HG03196 (cell line): Measurements from ENCODE around the gene ITPR2.

Source experiments
- ATAC-seq: cut with Tn5 transposase; IDR thresholded peaks from one replicate; pipeline ENCODE4 v1.9.1; 2021; ENCODE audit not compliant: unreplicated experiment

ITPR2 gene

DNA sequence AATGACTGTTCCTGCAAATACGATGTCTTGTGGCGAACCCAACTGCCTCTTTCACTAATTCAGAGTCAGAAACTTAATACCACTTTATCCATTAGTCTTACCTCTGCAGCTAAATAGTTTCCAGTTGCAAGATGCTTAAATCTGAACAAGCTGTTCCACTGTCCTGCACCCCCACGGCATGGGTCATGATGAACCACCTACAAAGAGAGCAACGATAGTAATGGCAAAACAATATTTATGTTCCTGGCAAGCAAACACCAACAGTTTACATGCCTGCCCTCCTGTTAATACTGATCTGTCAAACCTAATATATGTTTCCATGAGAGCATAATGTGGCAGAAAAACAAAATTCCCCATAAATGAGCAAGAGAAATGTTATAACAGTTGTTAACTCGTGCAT lies 121.9 kb downstream of the ITPR2 start:
- no peak for ATAC-seq

DNA sequence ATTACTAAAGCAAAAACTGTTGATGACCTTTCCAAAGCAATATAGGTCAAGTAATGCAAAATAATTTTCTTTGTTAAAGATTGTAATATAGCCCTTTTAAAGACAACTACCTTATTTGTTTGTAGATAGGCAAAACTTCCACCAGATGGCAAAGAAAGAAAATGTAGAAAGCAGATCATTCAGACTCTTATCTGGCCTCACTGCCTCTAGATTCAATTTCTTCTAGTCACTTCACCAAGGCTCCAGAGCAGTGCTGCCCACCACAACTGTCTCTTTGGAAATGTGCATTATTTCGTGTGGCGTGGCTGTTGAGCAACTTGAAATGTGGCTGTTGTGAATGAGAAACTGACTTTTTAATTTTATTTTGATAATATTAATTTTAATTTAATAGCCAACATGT lies 127.1 kb downstream of the ITPR2 start:
- no peak for ATAC-seq

DNA sequence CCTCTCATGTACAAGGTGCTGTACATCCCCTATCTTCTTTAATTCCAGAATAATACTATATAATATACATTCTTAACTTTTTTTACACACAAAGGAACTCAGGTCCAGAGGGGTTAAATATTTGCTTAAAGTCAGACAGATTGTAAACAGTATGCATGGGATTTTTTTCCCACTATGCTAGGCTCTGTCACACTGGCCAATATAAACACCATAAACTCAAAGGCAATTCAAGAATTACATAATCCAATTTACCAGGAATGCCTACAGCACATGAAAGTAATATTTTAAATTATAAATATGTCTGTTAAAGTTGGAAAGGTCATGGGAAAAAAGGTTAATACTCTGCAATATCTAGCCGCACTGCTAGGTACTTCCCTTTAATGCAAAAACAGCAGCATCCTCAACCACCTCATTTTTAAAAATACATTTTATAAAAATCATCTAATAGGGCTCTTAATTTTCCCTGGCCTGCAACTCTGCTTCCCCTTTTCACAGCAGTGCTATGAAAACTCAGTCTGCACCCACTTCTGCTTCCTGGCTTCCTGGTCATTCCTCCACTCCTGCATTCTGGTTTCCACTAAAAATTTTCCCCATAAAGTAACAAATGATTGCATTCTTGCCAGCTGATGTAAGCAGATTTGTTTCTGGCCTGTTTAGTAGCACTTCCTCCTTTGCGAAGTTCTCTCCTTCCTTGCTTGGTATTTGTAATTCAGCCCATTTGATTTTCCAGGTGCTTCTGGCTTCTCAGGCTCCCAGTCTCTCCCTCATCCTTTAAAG lies 128.1 kb downstream of the ITPR2 start:
- no peak for ATAC-seq

DNA sequence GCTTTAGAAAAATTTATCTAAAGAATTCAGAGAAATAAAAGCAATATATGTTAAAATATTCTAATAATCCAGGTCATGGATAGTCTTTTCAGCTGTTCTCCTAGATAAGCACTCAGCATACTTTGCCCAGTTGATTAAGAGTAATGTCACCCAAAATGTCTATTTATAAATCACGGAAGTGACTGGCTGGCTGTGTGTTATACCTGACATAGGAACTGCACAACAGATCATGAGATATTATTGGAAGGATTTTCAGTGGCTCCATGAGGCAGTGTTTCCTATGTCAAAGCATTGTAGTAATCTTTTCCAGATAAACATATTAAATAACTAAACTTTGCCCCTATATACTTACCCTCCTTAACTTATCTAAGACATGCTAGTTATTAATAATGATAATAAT lies 128.8 kb downstream of the ITPR2 start:
- ATAC-seq: no peak

DNA sequence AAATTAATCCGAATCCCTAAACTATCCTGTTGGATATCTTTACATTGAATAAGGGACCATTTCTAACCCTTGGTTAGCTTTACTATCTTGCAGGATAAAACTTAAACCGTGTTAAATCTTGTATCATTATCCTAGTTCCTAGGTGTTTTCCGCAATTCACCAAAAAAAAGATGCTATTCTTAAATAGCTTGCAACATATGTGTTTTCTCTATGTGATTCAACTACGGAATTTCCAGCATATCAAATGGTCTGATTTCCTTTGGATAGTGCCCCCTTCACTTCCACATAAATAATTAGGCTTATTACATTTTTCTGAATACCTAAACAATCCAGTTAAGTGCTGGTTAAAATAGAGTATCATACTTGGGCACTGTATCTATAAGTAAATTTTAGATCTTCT lies 130.3 kb downstream of the ITPR2 start:
- no peak for ATAC-seq

DNA sequence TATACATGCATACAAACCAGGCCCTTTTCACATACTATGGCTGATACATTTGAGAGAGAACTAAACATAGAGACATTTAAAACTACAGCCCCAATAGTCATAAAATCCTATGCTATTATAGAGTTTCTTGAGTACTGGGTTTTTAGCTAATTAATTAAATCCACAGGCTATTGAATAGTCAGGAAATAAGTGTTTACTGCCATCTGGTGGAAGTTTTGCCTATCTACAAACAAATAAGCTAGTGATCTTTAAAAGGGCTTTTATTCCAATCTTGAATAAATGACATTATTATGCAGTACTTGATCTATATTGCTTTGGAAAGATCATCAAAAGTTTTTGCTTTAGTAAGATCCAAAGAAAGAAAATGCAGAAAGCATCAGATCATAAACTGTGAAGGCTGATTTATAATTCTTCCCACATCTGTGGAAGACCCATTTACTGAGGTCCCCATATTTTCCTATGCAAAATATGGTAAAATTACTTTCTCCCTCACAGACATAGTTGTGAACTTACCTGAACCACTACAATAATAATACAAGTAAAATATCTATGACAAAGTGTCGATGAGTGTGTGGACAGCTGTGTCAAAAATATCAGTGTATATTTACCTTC lies 131.3 kb downstream of the ITPR2 start:
- no peak for ATAC-seq

DNA sequence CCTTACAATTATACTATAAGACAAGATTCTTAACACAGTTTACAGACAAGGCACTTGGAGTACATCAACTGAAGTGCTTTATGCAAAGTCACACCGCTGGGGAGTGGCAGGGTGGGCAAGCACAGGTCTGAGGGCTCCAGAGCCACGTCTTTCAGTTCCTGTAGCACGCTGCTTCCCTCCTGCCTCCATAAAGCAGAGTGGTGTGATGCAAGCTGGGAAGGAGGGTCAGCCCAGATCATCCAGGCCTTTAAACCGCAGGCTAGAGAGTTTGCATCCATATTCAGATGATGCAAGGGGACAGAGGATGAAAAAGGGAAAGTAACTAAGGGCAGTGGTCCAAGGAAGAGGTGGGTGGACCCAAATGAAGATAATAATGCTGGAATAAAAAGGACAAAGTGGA lies 132.6 kb downstream of the ITPR2 start:
- no peak for ATAC-seq

DNA sequence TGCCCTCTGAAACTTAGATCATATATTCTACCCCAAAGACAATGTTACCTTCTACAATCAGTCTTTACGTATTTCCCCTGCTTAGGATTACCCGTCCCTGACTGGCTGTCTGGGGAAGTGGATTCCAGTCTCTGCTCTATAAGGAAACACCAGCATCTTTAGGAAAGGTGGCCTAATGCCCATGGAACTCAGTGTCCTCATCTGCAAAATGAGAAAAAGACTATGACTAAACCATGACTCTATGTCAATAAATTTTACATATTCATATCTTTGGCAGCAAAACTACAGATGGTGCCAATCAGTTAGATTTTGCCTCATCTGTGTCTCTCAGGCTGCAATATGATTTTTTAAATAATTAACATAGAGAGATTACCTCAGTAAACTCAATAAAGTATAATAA lies 133.8 kb downstream of the ITPR2 start:
- no peak for ATAC-seq

DNA sequence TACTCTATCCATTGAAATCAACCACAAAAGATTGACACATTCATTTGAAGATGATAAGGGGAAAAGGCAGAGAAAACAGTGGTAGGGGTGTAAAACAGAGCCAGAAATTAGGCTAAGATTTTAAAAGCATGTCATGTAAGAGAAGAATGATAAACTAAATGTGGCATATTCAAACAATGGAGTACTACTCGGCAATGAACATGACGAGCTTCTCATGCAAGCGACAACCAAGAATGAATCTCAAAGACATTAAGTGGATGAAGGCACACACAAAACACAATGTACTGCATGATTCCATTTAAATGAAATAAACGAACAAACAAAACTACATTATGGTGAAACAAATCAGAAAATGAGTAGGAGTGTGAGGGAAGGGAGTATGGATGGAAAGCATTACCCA lies 134.8 kb downstream of the ITPR2 start:
- no peak for ATAC-seq

DNA sequence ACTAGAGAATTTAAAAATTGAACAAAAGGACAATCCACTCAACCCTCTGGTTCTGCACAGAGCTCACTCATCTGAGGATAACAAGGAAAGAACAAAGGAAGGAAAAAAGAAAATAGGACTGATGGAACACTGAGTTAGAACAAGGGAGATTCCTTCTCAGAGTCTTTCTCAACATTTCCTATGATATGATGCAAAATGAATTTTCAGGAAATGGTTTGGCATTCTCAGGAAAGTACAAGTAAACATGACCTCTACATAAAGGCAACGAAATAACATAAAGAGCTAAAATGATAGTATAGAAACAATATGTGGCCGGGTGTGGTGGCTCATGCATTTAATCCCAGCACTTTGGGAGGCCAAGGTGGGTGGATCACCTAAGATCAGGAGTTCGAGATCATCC lies 135.8 kb downstream of the ITPR2 start:
- no peak for ATAC-seq

DNA sequence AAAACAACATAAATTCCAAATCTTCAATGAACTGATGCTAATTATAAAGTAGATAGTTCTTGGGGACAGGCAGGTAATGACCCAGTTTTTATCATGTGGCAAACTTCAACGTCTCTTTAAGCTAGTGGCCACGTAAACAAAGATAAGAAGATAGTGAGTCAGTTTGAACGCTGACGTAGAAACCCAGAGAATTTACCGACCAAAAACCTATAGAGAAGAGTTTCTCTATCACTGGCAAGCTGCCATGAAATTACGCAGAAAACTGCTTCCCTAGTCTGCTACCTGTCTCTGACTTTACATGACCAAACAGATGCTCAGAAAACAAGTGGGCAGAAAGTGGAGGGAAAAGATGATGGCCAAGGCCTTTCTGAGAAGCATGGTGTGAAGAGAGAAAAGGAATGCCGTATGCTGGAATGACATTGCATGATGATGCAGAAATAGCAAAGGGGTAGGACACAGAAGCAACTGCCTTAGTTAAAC lies 136.3 kb downstream of the ITPR2 start:
- no peak for ATAC-seq

DNA sequence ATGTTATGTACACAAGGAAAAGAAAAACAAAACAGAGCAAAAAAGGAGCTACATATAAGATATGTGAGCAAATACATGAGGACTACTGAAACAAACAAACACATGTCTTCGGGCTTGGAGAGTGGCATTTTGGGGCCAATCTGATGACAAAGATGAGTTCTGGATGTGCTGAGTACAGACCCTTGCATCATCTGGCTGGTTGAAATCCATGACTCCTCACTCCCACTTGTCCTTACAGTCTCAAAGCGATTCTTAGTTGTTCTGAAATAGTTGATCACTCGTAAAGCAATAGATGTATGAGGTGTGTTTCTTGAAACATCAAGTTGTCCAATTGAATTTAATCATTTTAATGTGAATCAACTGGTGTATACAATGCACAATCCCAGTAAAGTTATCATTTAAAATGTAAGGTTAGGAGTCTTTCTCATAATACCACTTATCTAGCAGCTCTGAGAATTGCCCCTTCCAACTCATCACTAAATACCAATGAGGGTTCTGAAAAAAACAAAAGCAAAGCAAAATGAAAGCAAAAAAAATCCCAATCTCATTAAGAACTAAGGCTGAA lies 136.9 kb downstream of the ITPR2 start:
- ATAC-seq: no peak

DNA sequence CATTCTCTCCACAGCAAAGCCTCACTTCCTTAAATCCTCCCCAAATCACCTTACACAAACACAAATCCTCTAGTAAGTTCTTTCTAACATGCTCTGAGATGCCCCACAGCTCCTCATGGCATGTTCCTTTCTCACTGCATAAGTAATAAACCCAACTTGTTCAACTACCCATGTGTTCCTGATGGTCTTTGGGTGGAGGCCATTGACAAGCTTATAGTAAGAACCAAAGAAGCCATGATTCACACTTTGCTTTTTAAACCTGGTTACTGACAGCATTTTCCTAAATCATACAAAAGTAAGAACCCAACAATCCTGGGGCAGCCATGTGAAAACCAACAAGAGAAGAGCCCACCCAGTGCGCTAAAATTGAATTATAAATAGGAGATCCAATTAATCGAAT lies 138.6 kb downstream of the ITPR2 start:
- no peak for ATAC-seq

DNA sequence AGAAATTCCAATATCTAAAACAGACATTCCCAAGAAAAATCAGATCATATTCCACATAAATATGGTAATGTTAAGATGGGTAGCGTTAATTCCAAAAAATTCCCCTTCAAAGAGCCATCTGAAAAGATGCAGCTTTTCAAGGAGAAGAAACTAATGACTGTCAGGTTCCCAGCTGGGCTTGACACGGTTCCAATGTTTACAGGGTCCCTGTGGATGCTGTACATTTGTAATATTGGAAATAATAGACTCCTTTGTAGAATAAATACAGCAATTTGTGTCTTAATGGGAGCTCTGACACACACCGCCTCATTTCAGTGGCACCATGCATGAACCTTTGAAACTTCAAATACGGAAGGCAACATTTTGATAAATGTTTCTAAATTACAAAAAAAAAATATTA lies 140.6 kb downstream of the ITPR2 start:
- ATAC-seq: no peak

DNA sequence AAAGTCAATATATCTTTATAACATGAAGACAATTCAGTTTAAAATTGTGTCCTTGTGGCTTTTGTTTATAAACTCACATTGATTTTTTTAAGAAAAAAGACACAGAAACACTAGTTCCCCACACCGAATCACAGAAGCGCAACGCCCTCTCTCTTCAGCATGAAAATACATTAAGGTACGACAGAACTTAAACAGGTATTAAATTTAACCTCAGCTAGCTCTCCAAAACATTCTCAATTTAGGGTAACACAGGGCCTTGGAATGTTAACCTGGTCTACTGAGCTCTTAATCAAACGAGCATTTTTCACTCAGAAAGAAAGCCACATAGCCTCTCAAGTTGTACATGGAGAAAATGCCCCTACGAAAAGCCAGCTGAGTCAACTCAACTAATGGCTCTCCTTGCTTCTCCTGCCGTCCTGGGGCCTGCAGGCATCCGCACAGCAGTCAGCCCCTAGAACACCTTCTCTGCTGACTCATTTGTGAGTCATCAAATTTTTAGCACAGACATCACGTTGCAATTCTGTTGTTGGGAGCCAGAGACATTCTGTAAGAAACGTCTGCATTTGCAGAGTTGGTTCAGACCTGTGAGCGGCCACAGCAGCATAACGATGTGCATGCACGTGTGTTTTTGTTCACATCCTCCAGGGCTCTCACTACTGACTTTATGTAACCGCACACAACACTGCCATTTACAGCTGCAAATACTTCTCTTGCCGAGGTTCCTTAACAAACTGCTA lies 141.6 kb downstream of the ITPR2 start:
- ATAC-seq: no peak

DNA sequence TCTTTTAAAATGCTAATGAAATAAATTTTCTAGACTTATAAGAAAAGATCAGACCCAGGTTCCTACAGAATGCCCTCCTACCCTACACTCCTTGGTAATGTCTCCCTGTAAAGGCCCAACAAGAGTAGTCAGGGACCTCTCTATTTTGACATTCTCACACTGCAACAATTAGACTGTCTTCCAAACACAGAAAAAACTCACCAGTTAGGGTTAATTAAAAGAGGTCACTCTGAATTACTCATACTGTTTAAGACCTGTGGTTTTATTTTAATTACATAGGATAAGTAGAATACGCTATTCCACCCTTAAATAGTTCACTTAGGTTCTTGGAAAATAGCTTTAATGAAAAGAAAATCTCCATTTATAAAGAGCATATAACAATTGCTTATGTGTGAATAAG lies 142.4 kb downstream of the ITPR2 start:
- no peak for ATAC-seq

DNA sequence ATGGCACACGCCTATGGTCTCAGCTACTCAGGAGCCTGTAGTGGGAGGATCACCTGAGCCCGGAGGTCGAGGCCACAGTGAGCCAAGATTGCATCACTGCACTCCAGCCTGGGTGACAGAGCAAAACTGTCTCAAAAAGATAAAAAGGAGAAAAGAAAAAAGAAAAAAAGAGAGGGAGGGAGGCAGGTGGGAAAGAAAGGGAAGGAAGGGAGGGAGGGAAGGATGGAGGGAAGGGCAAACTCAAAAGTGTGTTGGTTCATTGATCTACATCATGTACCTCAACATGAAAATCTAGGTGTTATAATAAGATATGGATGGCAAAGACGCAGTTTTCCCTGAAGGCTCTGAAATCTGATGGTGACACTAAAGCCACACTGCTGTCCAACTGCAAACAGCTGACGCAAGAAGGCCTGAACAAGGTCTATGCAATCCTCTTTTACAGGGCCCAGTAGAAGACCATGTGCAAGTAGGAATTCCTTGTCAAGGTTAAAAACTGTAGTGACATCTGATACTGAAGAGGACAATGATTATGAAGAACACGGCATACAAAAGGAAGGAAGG lies 143.6 kb downstream of the ITPR2 start:
- no peak for ATAC-seq

DNA sequence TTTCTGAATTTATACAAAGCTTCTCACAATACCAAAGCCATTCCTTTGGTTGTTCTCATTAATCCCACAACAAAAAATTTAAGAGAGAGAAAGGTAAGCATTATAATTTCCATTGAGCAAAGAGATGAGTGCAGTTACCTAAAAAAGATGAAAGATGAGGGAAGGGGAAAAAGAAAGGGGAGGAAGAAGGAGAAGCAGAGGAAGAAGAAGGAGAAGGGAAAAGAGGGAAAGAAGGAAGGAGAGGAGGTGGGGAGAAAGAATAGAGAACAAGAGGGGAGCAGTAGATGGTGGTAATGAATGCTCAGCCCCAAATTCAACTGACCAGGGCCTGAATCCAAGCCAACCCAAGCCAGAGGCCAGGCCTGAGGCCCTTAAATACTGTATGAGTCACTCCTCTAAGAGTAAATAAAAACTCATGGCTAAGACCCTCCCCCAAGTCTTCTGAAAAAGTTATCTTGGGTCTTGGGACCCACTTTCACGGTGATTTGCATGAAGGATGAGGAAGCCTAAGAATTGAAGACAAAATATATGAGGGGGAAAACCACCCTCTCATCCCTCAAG lies 144.6 kb downstream of the ITPR2 start:
- no peak for ATAC-seq

DNA sequence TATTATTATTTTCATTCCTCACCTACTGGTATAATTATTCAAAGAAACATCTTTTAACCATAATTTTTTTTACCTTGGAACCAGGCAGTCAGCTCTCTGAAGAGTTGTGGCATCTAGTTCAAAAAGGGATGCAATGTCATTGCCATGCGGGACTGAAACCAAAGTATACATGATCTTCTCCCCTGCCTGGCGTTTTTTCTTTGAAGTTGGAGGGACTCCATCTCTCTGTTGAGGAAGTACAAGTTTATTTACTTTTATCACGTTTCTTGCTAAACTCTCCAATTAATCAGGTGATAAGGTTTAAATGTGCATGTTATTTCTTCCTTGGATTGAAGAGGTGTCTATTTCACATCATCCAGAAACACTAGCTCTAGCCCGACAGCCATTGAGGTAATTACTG lies 146.6 kb downstream of the ITPR2 start:
- no peak for ATAC-seq

DNA sequence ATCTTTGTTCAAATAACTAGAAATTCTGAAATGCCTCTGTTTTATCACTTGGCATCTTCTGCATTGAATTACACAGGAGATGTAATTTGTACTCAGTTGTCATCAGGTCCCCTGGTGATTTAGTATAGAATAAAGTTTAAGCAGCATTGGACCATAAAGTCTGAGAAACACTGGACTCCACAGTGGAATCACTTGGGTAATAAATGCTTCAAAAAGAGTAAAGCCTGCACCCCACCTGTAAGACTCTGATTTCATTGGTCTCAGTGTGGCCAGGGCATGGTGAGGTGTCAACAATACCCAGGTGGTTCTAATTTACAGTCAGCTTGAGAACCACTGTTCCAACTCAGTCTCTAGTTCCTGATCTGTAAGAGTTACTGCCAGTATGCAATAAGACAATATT lies 148.9 kb downstream of the ITPR2 start:
- no peak for ATAC-seq

DNA sequence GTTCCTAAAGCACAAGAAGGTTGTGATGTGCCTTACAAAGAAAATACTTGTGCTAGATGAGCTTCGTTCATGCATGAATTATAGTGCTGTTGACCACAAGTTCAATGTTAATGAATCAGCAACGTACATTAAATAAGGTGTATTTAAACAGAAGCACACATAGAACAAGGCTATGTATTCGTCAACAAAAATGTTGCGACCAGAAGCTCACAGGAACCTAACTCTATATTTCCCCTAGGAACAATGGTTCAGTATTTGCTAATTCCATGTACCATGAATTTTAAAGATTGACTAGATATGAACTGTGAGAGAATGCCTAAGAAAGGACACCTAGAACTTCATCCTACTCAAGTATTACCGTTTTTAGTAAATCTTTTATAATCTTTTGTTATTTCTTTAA lies 149.6 kb downstream of the ITPR2 start:
- no peak for ATAC-seq
